Measurements from ENCODE around the gene PAWR.

Gene PAWR

GRCh38 chr12:79690638-79691510 is at the start of gene PAWR:
TSS of gene PAWR (minus strand) at chr12:79690964. CDS start at chr12:79690244, 720 bp downstream.
- peak in 1 of 2 donors; percentile 11 for DNase-seq (ENCODE audit: low read depth in 2 of 2)

GRCh38 chr12:79737875-79738718 is 47.3 kb upstream of the PAWR start:
- DNase-seq (ENCODE audit: low read depth in 2 of 2), result peak in 1 of 2 donors; percentile 2

GRCh38 chr12:79732638-79733037 is 41.9 kb upstream of the PAWR start:
- no peak for DNase-seq (ENCODE audit: low read depth in 2 of 2)

GRCh38 chr12:79725987-79726386 is 35.2 kb upstream of the PAWR start:
- DNase-seq (ENCODE audit: low read depth in 2 of 2), result no peak

- DNase-seq (ENCODE audit: low read depth in 2 of 2), result no peak
Measured at GRCh38 chr12:79717006-79717405, 26.2 kb upstream of the PAWR start.

GRCh38 chr12:79715308-79715707 is 24.5 kb upstream of the PAWR start:
- DNase-seq (ENCODE audit: low read depth in 2 of 2), result no peak

- DNase-seq (ENCODE audit: low read depth in 2 of 2), result no peak
Measured at GRCh38 chr12:79710707-79711483, 20.1 kb upstream of the PAWR start.

GRCh38 chr12:79707830-79708229 is 17.1 kb upstream of the PAWR start:
- no peak for DNase-seq (ENCODE audit: low read depth in 2 of 2)

GRCh38 chr12:79706676-79707075 is 15.9 kb upstream of the PAWR start:
- no peak for DNase-seq (ENCODE audit: low read depth in 2 of 2)

GRCh38 chr12:79706156-79706555 is 15.4 kb upstream of the PAWR start:
- DNase-seq (ENCODE audit: low read depth in 2 of 2), result no peak

GRCh38 chr12:79698966-79699365 is 8.2 kb upstream of the PAWR start:
- no peak for DNase-seq (ENCODE audit: low read depth in 2 of 2)

- DNase-seq (ENCODE audit: low read depth in 2 of 2), result no peak
Measured at GRCh38 chr12:79696416-79696815, 5.7 kb upstream of the PAWR start.

GRCh38 chr12:79692860-79693577 is 2.3 kb upstream of the PAWR start:
- DNase-seq (ENCODE audit: low read depth in 2 of 2), result no peak

- no peak for DNase-seq (ENCODE audit: low read depth in 2 of 2)
Measured at GRCh38 chr12:79691511-79692248, 916 bp upstream of the PAWR start.

GRCh38 chr12:79690142-79690637 is 574 bp downstream of the PAWR start:
- DNase-seq (ENCODE audit: low read depth in 2 of 2), result peak in 1 of 2 donors; percentile 2

- DNase-seq (ENCODE audit: low read depth in 2 of 2), result peak in 1 of 2 donors; percentile 3
Measured at GRCh38 chr12:79689477-79690141, 1.2 kb downstream of the PAWR start.

GRCh38 chr12:79689061-79689476 is 1.7 kb downstream of the PAWR start:
- no peak for DNase-seq (ENCODE audit: low read depth in 2 of 2)

GRCh38 chr12:79688376-79689060 is 2.2 kb downstream of the PAWR start:
- no peak for DNase-seq (ENCODE audit: low read depth in 2 of 2)

GRCh38 chr12:79687711-79688260 is 3.0 kb downstream of the PAWR start:
- DNase-seq (ENCODE audit: low read depth in 2 of 2), result no peak
